ENCODE results near the gene FGF11. TPM values are rescaled to one million over a fixed set of nuclear protein-coding genes. Genes with fewer than 3 reads are reported as not detected.

The FGF11 gene
- total and polyA plus RNA-seq, 8 donors, result 0.97 to 2.8 (median 2.3) TPM

DNA sequence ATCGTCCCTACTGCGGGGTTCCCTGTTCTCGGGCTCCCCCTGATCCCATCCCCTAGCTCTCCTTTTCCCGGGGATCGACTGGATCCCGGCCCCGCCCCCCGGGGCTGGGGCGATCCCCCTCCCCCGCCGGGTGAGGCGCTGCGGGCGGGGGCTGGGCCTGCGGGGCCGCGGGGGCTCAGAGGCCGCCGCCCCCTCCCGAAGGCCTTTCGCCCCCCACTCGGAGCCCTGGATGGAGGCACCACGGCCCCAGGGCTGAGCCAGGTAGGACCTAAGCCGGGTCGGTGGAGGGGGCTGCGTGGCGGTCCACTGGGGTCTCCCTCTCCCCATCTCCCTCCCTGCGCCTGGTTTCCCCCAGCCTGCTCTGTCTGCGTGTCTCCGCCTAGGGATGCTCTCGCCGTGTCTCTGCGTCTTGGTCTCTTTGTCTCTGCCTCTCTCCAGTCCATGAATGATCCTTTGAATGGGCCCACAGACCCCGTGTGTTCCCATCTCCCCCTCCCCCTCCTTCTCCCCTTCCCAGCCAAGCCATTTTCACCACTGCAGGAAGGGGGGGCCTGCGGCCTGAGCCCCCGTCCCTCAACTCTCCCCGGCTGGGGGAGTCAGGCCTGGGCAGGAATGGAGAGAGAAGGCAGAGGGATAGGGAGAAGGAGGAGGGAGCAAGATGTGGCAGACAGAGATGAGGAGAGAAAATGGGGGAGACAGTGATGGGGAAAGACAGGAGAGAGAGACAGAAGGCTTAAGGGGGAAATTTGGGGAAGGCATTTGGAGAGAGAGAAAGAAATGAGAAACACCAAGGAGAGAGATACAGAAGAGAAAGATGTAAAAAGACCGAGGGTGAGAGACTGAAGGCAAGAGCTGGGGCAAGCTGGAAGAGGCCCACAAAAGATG, 33.7 kb upstream of the FGF11 start:
- no peak for ATAC-seq
- Histone ChIP-seq H3K27ac (peak overlapping the region; percentile 87), H3K4me3 (peak overlapping the region; percentile 59 to 61), H3K27me3 (peaks cover 0 to 37% of the 10 kb centered on the region in 2 donors), H3K36me3 (no peaks in the 10 kb centered on the region), H3K4me1 (peaks cover 7 to 26% of the 10 kb centered on the region in 2 donors), H3K9me3 (no peaks in the 10 kb centered on the region)
- peak in 1 of 4 donors; percentile 22 for DNase-seq
- intact Hi-C loops (cut with DNase I), result no loop called here
- TF ChIP-seq, protein P1, sequence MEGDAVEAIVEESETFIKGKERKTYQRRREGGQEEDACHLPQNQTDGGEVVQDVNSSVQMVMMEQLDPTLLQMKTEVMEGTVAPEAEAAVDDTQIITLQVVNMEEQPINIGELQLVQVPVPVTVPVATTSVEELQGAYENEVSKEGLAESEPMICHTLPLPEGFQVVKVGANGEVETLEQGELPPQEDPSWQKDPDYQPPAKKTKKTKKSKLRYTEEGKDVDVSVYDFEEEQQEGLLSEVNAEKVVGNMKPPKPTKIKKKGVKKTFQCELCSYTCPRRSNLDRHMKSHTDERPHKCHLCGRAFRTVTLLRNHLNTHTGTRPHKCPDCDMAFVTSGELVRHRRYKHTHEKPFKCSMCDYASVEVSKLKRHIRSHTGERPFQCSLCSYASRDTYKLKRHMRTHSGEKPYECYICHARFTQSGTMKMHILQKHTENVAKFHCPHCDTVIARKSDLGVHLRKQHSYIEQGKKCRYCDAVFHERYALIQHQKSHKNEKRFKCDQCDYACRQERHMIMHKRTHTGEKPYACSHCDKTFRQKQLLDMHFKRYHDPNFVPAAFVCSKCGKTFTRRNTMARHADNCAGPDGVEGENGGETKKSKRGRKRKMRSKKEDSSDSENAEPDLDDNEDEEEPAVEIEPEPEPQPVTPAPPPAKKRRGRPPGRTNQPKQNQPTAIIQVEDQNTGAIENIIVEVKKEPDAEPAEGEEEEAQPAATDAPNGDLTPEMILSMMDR (IDR thresholded peaks at IDR 0.05), result no peak

DNA sequence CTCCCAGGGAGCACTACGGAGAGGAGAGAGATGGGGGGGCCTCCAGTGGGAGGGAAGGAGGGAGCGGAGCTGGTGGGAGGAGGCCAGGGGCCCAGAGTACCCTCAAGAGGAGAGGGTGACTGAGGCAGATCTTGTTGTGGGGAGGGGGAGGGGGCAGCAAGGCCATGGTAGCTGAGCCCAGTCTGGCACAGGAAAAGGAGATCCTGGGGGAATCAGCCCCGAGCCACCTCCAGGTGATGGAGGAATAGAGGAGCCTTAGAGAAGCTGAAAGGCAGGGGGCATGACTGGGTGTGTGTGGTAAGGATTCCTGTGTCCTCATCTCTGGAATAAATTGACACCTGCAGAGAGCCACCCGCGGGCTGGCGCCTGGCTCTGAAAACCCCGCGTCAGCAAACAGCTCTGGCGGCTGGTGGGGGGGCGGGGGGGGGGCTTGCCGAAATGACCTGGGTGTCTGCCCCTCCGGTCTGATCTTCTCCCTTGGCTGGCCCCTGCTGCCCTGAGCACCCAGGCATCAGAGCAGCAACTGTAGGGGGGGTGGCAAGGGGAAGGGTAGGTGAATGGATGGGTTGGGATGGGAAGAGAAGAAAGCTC, 33.0 kb upstream of the FGF11 start:
- Histone ChIP-seq H3K9me3 (no peaks in the 10 kb centered on the region), H3K36me3 (no peaks in the 10 kb centered on the region), H3K27me3 (peaks cover 0 to 37% of the 10 kb centered on the region in 2 donors), H3K4me3 (no peak overlapping the region), H3K27ac (no peak overlapping the region), H3K4me1 (peaks cover 7 to 26% of the 10 kb centered on the region in 2 donors)
- TF ChIP-seq, protein P1 (IDR thresholded peaks at IDR 0.05), result no peak
- no peak for DNase-seq
- intact Hi-C loops (cut with DNase I), result no loop called here
- ATAC-seq, result no peak

DNA sequence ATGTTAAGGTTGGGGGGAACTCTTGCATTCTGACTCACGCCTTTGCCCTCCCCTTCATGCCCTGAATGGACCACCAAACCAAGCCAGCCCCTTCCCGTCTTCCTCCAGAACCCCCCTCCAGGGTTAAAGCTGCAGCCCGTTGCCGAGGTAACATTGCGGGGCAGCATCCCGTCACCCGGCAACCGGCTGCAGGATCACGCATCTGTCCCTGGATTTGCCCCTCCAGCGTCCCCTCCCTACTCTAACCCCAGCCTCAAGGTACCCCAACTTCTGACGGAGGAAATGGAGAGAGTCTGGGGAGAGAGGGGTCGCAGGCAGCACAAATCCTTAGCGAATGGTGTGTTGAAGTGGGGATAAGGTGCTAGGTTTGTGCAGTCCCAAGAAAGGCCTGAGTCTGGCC, 32.2 kb upstream of the FGF11 start:
- DNase-seq (no peak), ATAC-seq (no peak)
- peaks cover 0 to 37% of the 10 kb centered on the region in 2 donors for H3K27me3 ChIP-seq
- no peaks in the 10 kb centered on the region for H3K9me3 ChIP-seq
- no peak overlapping the region for H3K27ac ChIP-seq
- no peak overlapping the region for H3K4me3 ChIP-seq
- intact Hi-C loops (cut with DNase I), result no loop called here
- H3K4me1 ChIP-seq, result peaks cover 7 to 26% of the 10 kb centered on the region in 2 donors
- no peaks in the 10 kb centered on the region for H3K36me3 ChIP-seq
- TF ChIP-seq, protein P1 (IDR thresholded peaks at IDR 0.05), result no peak

DNA sequence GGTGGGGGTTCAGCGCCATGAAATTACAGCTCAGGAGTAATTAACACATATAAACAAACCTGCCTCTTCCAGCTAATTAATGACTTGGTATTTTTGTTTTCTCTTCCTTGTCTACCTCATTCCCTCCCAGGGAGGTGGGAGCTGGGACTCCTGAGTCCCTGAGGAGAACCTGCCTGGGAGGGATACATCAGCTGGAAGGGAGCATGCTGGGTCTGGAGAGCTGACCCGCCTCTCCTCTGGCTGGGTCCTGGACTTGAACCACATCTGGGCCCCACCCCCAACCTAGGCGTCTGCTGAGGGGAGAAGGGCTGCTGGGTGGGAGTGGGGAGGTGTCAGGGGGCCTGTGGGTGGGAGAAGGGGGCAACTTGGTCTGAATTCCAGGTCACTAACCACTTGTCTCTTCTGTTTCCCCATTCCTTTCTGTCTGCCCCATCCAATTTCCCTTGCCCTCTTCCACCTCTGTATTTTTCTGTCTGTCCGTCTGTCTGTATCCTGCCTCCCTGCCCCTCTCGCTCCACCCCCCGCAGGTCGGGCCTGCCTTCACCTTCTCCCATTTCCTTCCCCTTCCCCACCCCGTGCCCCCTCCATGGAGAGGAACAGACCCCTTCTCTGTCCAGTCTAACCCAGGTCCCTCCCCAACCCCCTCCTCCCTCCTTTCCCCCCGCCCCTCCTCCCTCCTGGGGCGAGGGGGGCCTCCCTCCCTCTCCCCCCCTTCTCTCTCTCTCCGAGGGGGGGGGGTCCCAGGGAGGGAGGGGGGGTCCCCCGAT, 31.6 kb upstream of the FGF11 start, which contains the start of gene NLGN2:
Gene NLGN2 (plus strand): TSS at position 361 of the 767 bp plus-strand sequence. CDS start 411 bp downstream, outside the sequence.
- Histone ChIP-seq H3K27me3 (peaks cover 0 to 37% of the 10 kb centered on the region in 2 donors), H3K4me3 (no peak within 1 kb of the TSS), H3K36me3 (no peaks in the 10 kb centered on the region), H3K27ac (no peak within 1 kb of the TSS), H3K4me1 (peaks cover 6 to 21% of the 10 kb centered on the region in 2 donors), H3K9me3 (no peaks in the 10 kb centered on the region)
- ATAC-seq (no peak), DNase-seq (no peak)
- intact Hi-C loops (cut with DNase I), result no loop called here
- TF ChIP-seq, protein P1 (IDR thresholded peaks at IDR 0.05), result no peak

Data from left lung (tissue), 10 donors.